Transverse colon (tissue), 4 donors: ENCODE data around the gene MRPL19. TPM values are rescaled to one million over a fixed set of nuclear protein-coding genes. Genes with fewer than 3 reads are reported as not detected.

Source experiments
- DNase-seq: peaks from one replicate; pipeline ENCODE4 v3.0.0-alpha.2; 2019
- H3K27ac ChIP-seq, 4 donors: fragments of 200-600 bp; sonication (generic); 2 replicates each; pipeline ENCODE4 v1.5.1; 2016 to 2018; ENCODE audit warnings: inconsistent platforms in 4 of 4
- H3K27me3 ChIP-seq: fragments of 200-600 bp; sonication (generic); 2 replicates; pipeline ENCODE4 v1.5.1; 2017; ENCODE audit warnings: inconsistent platforms
- H3K36me3 ChIP-seq, 4 donors: fragments of 200-600 bp; sonication (generic); 2 replicates each; pipeline ENCODE4 v1.5.1; 2017 to 2019; ENCODE audit warnings: inconsistent platforms in 4 of 4
- H3K4me1 ChIP-seq, 4 donors: fragments of 200-600 bp; sonication (generic); 2 replicates each; pipeline ENCODE4 v1.5.1; 2017 to 2020; ENCODE audit warnings: inconsistent platforms in 4 of 4
- H3K4me3 ChIP-seq, 4 donors: fragments of 200-600 bp; sonication (generic); 1 replicate in 1 of 4; 2 replicates in 3 of 4; pipeline versions ENCODE4 v1.5.1 to v1.6.1; 2017 to 2019; ENCODE audit warnings: inconsistent platforms in 4 of 4
- H3K9me3 ChIP-seq, 2 donors: fragments of 200-600 bp; sonication (generic); 2 replicates each; pipeline ENCODE4 v1.5.1; 2017 to 2019; ENCODE audit warnings: inconsistent platforms in 2 of 2
- EP300 ChIP-seq: sonication (generic); formaldehyde crosslinking; IDR thresholded peaks from one replicate; pipeline ENCODE4 v1.6.1; 2017; ENCODE audit warnings: antibody characterized with exemption, low read depth
- POLR2A ChIP-seq: fragments of 450-650 bp; IDR thresholded peaks from one replicate; pipeline ENCODE4 v1.6.1; 2016; ENCODE audit warnings: antibody characterized with exemption, mild to moderate bottlenecking, moderate library complexity
- POLR2AphosphoS5 ChIP-seq, 3 donors: sonication (generic); formaldehyde crosslinking; IDR thresholded peaks; one replicate each; pipeline ENCODE4 v1.6.1; 2016; ENCODE audit warnings: antibody characterized with exemption in 3 of 3
- WGBS, 2 donors: methylation state at CpG; one replicate each; pipeline ENCODE4 v1.1.5; 2018; ENCODE audit warnings: low coverage in 1 of 2; 5-methylcytosine and 5-hydroxymethylcytosine counted together
- in situ Hi-C, 4 donors: fragments of 200-750 bp; cut with MboI; loops; one replicate each; pipeline versions ENCODE4 v1.15.0 to v1.15.1; 2017; ENCODE audit warnings: low sequenced_read_pairs in 3 of 4, low pct_ligation_motif_present in 1 of 4, low pct_unique_long_range_greater_than_20kb in 1 of 4
- intact Hi-C: fragments of 100-400 bp; cut with DNase I; formaldehyde crosslinking; loops from one replicate; pipeline ENCODE4 v1.15.1; 2023; ENCODE audit warnings: low total_unique reads
- total RNA-seq, 4 donors: library from RNA; depleted of rRNA; stranded (reverse); fragments of >200 nt; gene quantifications; one replicate each; pipeline ENCODE4 v1.1.0, GENCODE V29; 2016
- TF ChIP-seq, protein P1 (sequence below), 5 experiments: fragments of 200-600 bp in 3 of 5; fragments of 450-650 bp in 2 of 5; sonication (generic) in 3 of 5; IDR thresholded peaks; 1 replicate in 2 of 5; 2 replicates in 3 of 5; pipeline ENCODE4 v1.5.1; 2016 to 2017; ENCODE audit warnings: antibody characterized with exemption in 5 of 5, inconsistent platforms in 3 of 5, mild to moderate bottlenecking in 2 of 5, moderate library complexity in 1 of 5

MRPL19 gene
- total RNA-seq, 4 donors from 2014 or later: 4.4 to 131 (median 27.4) TPM

DNA sequence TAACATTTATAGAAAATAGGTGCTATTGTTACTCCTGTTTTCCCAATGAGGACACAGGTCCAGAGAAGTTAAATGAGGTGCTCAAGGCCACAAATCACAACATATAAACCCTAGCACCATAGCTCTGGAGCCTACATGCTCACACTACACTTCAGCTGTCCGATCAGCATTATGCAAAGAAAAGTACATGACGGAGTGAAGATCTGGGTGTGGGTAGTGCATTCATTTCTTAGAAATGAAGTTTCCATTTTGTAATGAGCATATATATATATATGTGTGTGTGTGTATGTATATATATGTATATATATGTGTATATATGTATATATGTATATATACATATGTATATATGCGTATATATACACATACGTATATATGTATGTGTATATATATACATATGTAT is 30.2 kb upstream of the MRPL19 start:
- intact Hi-C loops: no loop called here
- no peak overlapping the region for H3K27ac ChIP-seq

DNA sequence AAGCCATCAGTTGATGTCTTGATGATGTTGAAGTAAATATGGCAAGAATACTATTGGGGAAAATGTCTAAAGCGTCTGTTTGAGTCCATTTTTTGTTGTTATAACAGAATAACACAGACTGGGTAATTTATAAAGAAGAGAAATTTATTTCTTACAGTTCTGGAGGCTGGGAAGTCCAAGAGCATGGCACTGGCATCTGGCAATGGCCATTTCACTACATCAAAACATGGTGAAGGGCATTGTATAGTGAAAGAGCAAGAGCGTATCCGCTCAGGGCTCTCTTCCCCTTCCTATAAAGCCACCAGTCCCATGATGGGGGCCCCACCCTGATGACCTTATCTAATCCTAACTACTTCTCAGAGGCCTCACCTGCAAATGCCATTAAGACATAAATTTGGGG is 29.6 kb upstream of the MRPL19 start:
- 86 to 87% methylated on average over 3 of the region's 3 CpGs for WGBS, 2 donors
- in situ Hi-C loops (loop anchor here (25.0 kb wide), 2 partner anchors 705 to 930 kb away; no protein-coding TSS in a partner anchor), intact Hi-C loops (no loop called here)
- no peak overlapping the region for H3K27ac ChIP-seq
- H3K4me1 ChIP-seq: no peaks in the 10 kb centered on the region
- H3K4me3 ChIP-seq: no peak overlapping the region
- H3K27me3 ChIP-seq: no peaks in the 10 kb centered on the region
- TF ChIP-seq POLR2A (no peak), EP300 (no peak), POLR2AphosphoS5 (IDR thresholded peaks at IDR 0.05) (no peak)
- TF ChIP-seq, protein P1, sequence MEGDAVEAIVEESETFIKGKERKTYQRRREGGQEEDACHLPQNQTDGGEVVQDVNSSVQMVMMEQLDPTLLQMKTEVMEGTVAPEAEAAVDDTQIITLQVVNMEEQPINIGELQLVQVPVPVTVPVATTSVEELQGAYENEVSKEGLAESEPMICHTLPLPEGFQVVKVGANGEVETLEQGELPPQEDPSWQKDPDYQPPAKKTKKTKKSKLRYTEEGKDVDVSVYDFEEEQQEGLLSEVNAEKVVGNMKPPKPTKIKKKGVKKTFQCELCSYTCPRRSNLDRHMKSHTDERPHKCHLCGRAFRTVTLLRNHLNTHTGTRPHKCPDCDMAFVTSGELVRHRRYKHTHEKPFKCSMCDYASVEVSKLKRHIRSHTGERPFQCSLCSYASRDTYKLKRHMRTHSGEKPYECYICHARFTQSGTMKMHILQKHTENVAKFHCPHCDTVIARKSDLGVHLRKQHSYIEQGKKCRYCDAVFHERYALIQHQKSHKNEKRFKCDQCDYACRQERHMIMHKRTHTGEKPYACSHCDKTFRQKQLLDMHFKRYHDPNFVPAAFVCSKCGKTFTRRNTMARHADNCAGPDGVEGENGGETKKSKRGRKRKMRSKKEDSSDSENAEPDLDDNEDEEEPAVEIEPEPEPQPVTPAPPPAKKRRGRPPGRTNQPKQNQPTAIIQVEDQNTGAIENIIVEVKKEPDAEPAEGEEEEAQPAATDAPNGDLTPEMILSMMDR (IDR thresholded peaks at IDR 0.05): no peak
- H3K9me3 ChIP-seq: no peaks in the 10 kb centered on the region
- no peaks in the 10 kb centered on the region for H3K36me3 ChIP-seq
- no peak for DNase-seq

More for the DNA sequence above, 30.2 kb upstream of the MRPL19 start:
- in situ Hi-C loops: loop anchor here (25.0 kb wide), 2 partner anchors 704 to 929 kb away; no protein-coding TSS in a partner anchor
- Histone ChIP-seq H3K4me3 (no peak overlapping the region), H3K9me3 (no peaks in the 10 kb centered on the region), H3K27me3 (no peaks in the 10 kb centered on the region), H3K36me3 (no peaks in the 10 kb centered on the region), H3K4me1 (no peaks in the 10 kb centered on the region)
- 91 to 93% methylated on average over 4 of the region's 4 CpGs for WGBS, 2 donors
- no peak for DNase-seq
- TF ChIP-seq POLR2A: no peak
- no peak for TF ChIP-seq EP300
- no peak for TF ChIP-seq POLR2AphosphoS5 (IDR thresholded peaks at IDR 0.05)
- TF ChIP-seq, protein P1 (IDR thresholded peaks at IDR 0.05): no peak

DNA sequence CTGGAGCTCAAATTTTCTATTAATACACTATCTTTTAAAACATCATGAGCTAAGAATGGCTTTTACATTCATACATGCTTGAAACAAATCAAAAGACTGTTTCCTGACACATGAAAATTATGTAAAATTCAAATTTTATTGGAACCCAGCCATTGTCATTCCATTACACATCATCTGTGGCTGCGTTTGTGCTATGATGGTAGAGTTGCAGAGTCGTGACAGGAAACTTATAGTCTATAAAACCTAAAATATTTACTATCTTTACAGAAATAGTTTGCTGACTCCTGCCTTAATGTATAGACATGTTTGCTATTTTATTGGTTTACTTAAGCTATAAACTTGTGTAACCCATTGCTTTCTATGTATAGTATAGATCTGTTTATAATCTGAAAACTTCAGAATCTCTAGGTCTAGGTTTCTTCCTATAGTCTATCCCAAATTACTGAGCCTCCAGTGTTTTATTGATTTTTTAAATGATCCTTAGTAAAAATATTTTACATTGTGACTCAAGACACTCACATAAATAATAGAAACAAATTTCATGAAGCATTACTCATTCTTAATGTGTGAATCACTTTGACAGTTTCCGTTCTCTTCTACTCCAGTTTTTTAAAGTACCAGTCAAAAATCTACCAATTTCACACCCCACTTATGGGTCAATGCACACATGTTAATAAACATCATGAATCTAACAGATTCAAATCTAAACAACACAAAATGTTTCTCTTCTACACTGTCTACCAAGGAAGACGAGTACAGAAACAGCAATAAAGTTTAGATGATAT is 26.4 kb upstream of the MRPL19 start:
- H3K4me1 ChIP-seq: no peaks in the 10 kb centered on the region
- TF ChIP-seq, protein P1 (IDR thresholded peaks at IDR 0.05): no peak
- TF ChIP-seq POLR2AphosphoS5 (IDR thresholded peaks at IDR 0.05): no peak
- TF ChIP-seq POLR2A: no peak
- TF ChIP-seq EP300: no peak
- H3K27me3 ChIP-seq: peaks cover 3% of the 10 kb centered on the region
- DNase-seq: no peak
- no peaks in the 10 kb centered on the region for H3K36me3 ChIP-seq
- no peak overlapping the region for H3K4me3 ChIP-seq
- in situ Hi-C loops (loop anchor here (25.0 kb wide), 2 partner anchors 708 to 933 kb away; no protein-coding TSS in a partner anchor), intact Hi-C loops (no loop called here)
- no peaks in the 10 kb centered on the region for H3K9me3 ChIP-seq
- WGBS, 2 donors: 61 to 70% methylated on average over 4 of the region's 4 CpGs
- no peak overlapping the region for H3K27ac ChIP-seq

DNA sequence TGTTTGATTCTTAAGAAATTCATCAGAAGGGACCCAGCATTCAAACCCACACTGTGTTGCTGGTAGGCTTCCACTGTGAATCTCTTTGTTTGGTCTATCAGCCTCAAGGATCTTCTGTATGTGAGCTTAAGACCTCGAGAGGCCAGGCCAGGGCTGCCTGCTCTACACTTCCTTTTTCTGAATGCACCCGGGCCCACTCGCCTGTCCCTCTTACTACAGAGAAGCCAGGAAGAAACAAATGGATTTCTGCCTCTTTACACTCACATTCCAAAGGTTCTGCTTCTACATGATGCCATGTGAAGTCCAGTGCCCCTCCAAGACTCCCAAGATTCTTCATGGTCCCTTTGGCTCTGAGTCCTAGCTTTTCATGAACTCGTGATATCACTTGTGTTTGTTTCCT is 25.4 kb upstream of the MRPL19 start:
- Histone ChIP-seq H3K27me3 (peaks cover 3% of the 10 kb centered on the region), H3K27ac (no peak overlapping the region), H3K36me3 (no peaks in the 10 kb centered on the region), H3K4me1 (no peaks in the 10 kb centered on the region), H3K9me3 (no peaks in the 10 kb centered on the region), H3K4me3 (no peak overlapping the region)
- 78 to 80% methylated on average over 1 to 4 of the region's 4 CpGs for WGBS, 2 donors
- TF ChIP-seq POLR2A (no peak), EP300 (no peak), POLR2AphosphoS5 (IDR thresholded peaks at IDR 0.05) (no peak)
- TF ChIP-seq, protein P1 (IDR thresholded peaks at IDR 0.05): no peak
- in situ Hi-C loops: loop anchor here (25.0 kb wide), 2 partner anchors 709 to 934 kb away; no protein-coding TSS in a partner anchor
- DNase-seq: no peak
- intact Hi-C loops: no loop called here
